HEK293T (cell line): ENCODE results near the gene DPM1.

ENCODE experiments used
- CTCF ChIA-PET: fragments of 350-600 bp; formaldehyde crosslinking; extraction: SDS; loops from one replicate; lab custom pipeline; 2021; ENCODE audit warnings: antibody characterized with exemption, inconsistent platforms; lab: Yijun Ruan, JAX
- POLR2A ChIA-PET: fragments of 350-600 bp; formaldehyde crosslinking; extraction: SDS; loops from one replicate; lab custom pipeline; 2020; ENCODE audit warnings: antibody characterized with exemption, inconsistent platforms; lab: Yijun Ruan, JAX
- DNase-seq: peaks from one replicate; pipeline ENCODE4 v3.0.0; 2012; ENCODE audit warnings: mixed read lengths; ENCODE audit errors: extremely low spot score
- ARNT ChIP-seq: fragments of 450-650 bp; IDR thresholded peaks from 2 replicates; pipeline ENCODE4 v1.6.1; 2017; ENCODE audit warnings: mild to moderate bottlenecking
- BHLHE40 ChIP-seq: fragments of 450-650 bp; IDR thresholded peaks from 2 replicates; pipeline ENCODE4 v1.6.1; 2016; ENCODE audit warnings: mild to moderate bottlenecking, moderate library complexity, borderline replicate concordance
- CTBP1 ChIP-seq: fragments of 450-650 bp; IDR thresholded peaks from 2 replicates; pipeline ENCODE4 v1.6.1; 2016; ENCODE audit warnings: borderline replicate concordance
- ELF4 ChIP-seq: fragments of 450-650 bp; IDR thresholded peaks from 2 replicates; pipeline ENCODE4 v1.6.1; 2017; ENCODE audit warnings: antibody characterized with exemption
- FOXA1 ChIP-seq: fragments of 450-650 bp; IDR thresholded peaks from 2 replicates; pipeline ENCODE4 v1.6.1; 2016; ENCODE audit warnings: mild to moderate bottlenecking
- FOXK2 ChIP-seq: fragments of 450-650 bp; IDR thresholded peaks from 2 replicates; pipeline ENCODE4 v1.6.1; 2016; ENCODE audit warnings: mild to moderate bottlenecking
- FOXM1 ChIP-seq: fragments of 450-650 bp; IDR thresholded peaks from 2 replicates; pipeline ENCODE4 v1.6.1; 2017; ENCODE audit warnings: mild to moderate bottlenecking, borderline replicate concordance
- HDGF ChIP-seq: fragments of 450-650 bp; IDR thresholded peaks from 2 replicates; pipeline ENCODE4 v1.6.1; 2017; ENCODE audit warnings: antibody characterized with exemption, borderline replicate concordance
- L3MBTL2 ChIP-seq: fragments of 450-650 bp; conservative IDR thresholded peaks from 2 replicates; pipeline ENCODE4 v1.6.1; 2016; ENCODE audit warnings: mild to moderate bottlenecking
- LEF1 ChIP-seq: fragments of 450-650 bp; IDR thresholded peaks from 2 replicates; pipeline ENCODE4 v1.6.1; 2017; ENCODE audit warnings: mild to moderate bottlenecking, borderline replicate concordance
- NFRKB ChIP-seq: fragments of 450-650 bp; IDR thresholded peaks from 2 replicates; pipeline ENCODE4 v1.6.1; 2016; ENCODE audit warnings: mild to moderate bottlenecking, moderate library complexity
- PKNOX1 ChIP-seq: fragments of 450-650 bp; IDR thresholded peaks from 2 replicates; pipeline ENCODE4 v1.6.1; 2016
- SP1 ChIP-seq: fragments of 450-650 bp; IDR thresholded peaks from 2 replicates; pipeline ENCODE4 v1.6.1; 2017
- SUZ12 ChIP-seq: fragments of 450-650 bp; IDR thresholded peaks from 2 replicates; pipeline ENCODE4 v1.6.1; 2016; ENCODE audit warnings: mild to moderate bottlenecking
- TARDBP ChIP-seq: fragments of 450-650 bp; IDR thresholded peaks from 2 replicates; pipeline ENCODE4 v1.6.1; 2016
- ZNF384 ChIP-seq: fragments of 450-650 bp; IDR thresholded peaks from 2 replicates; pipeline ENCODE4 v1.6.1; 2016

DPM1 gene

DNA sequence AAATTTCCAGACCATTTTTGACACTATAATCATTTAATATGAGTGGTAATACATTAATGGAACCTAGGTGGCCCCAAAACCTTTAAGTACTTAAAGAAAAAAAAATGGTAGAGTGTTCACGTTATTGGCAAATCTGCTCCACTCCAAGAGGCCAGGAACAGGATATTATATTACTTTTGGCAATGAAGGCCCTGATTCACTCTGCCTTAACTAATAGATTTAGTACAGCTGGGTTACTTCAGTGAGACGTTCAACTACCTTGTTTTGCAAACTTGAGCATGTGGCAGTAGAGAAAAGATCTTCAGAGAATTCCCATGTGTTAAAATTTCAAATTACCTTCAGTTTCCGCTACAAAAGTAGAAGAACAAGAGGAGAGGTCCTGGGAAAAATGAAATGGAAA is 39.9 kb downstream of the DPM1 start:
- CTCF ChIA-PET: interaction anchor here (0.6 to 1.4 kb wide), 2 partner anchors 11 to 128 kb away, joined by 3 to 5 read pairs; no protein-coding TSS in a partner anchor
- POLR2A ChIA-PET: interaction anchor here (0.7 kb wide), 1 partner anchor 192 kb away, joined by 3 read pairs; no protein-coding TSS in a partner anchor
- TF ChIP-seq SP1: no peak
- no peak for TF ChIP-seq ARNT
- TF ChIP-seq HDGF: no peak
- TF ChIP-seq NFRKB: no peak
- no peak for TF ChIP-seq PKNOX1
- no peak for TF ChIP-seq FOXA1
- TF ChIP-seq BHLHE40: no peak
- no peak for TF ChIP-seq TARDBP
- no peak for TF ChIP-seq CTBP1
- TF ChIP-seq ZNF384: no peak
- TF ChIP-seq SUZ12: no peak
- no peak for TF ChIP-seq LEF1
- TF ChIP-seq L3MBTL2: no peak
- no peak for TF ChIP-seq FOXM1
- no peak for TF ChIP-seq FOXK2
- no peak for DNase-seq

DNA sequence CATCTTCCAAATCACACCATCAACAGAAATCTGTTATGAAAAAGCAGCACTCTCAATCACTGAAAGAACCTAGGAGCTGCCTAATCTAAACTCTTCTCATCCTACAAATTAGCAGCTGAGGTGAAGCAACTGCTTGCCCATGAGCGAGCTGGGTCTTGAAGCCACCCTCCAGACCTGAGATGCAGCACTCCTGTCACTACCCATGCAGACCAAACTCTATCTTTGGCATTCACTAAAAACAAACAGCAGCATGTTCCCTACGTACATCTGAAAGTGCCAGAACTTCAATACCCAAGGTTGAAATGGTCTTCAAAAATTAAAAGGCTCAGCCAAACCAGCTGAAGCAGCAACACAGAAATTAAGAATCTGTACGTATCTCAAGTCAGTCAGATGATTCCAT is 41.4 kb downstream of the DPM1 start:
- no peak for DNase-seq
- TF ChIP-seq FOXK2 (no peak), TARDBP (no peak), LEF1 (no peak), BHLHE40 (no peak), HDGF (no peak), ARNT (no peak), FOXM1 (no peak), NFRKB (no peak), FOXA1 (no peak), PKNOX1 (no peak), L3MBTL2 (no peak), CTBP1 (no peak)
- ChIA-PET POLR2A (interaction anchor here (0.8 to 1.7 kb wide), 2 partner anchors 14 to 40 kb away, joined by 3 to 12 read pairs; partner anchors contain the start of gene ADNP), CTCF (interaction anchor here (0.6 to 2.2 kb wide), 3 partner anchors 12 to 178 kb away, joined by 3 to 15 read pairs (median 4); partner anchors contain the start of gene BCAS4)

DNA sequence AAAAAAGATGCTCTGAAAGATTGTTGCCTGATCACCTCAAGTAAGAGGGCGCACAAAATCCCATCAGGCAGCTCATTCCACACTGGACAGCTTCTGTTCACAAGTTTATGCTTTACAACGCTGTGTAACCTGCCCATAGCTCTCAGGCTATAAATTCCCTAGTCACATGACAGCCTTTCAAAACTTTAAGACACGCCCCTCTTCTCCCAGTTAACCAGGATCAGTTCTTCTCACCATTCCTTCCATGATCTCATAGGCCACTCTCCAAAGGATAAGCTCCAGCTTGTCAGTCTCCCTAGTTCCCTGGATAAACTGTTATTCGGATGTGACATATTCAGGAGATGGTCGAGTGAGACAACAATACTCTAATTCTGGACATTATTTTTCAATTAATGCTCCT is 42.1 kb downstream of the DPM1 start:
- ChIA-PET POLR2A (interaction anchor here (0.8 to 1.7 kb wide), 2 partner anchors 15 to 41 kb away, joined by 3 to 12 read pairs; partner anchors contain the start of gene ADNP), CTCF (interaction anchor here (0.6 to 2.2 kb wide), 3 partner anchors 13 to 177 kb away, joined by 3 to 15 read pairs (median 4); partner anchors contain the start of gene BCAS4)
- peak; percentile 62 for DNase-seq
- TF ChIP-seq PKNOX1 (peak; percentile 90), HDGF (no peak), BHLHE40 (no peak), CTBP1 (no peak)

GRCh38 chr20:50915424-50915823 is 42.9 kb downstream of the DPM1 start:
- no peak for DNase-seq
- CTCF ChIA-PET: no interaction called here
- TF ChIP-seq ARNT (no peak), SP1 (no peak), SUZ12 (no peak), NFRKB (no peak), FOXA1 (no peak), HDGF (no peak), ELF4 (no peak), TARDBP (no peak), ZNF384 (no peak), FOXK2 (no peak), L3MBTL2 (no peak), CTBP1 (no peak), FOXM1 (no peak), BHLHE40 (no peak), PKNOX1 (no peak), LEF1 (no peak)
- POLR2A ChIA-PET: no interaction called here

GRCh38 chr20:50913690-50914375 is 44.5 kb downstream of the DPM1 start:
- POLR2A ChIA-PET: no interaction called here

More at GRCh38 chr20:50913690-50914375, 44.5 kb downstream of the DPM1 start:
- DNase-seq: no peak
- TF ChIP-seq HDGF: no peak
- TF ChIP-seq PKNOX1: peak; percentile 78
- TF ChIP-seq ZNF384: no peak
- no peak for TF ChIP-seq NFRKB
- no peak for TF ChIP-seq SUZ12
- CTCF ChIA-PET: no interaction called here
